Measurements from ENCODE around the gene PRDX2. TPM values are rescaled to one million over a fixed set of nuclear protein-coding genes. Genes with fewer than 3 reads are reported as not detected.
"Not testable (repeated sequence)": the region's sequence is repeated elsewhere in the genome, so short reads cannot be mapped to it uniquely, and the experiment has no call there.

The PRDX2 gene
- polyA plus RNA-seq, 3 donors: 40.0 to 71.5 (median 46.7) TPM

DNA sequence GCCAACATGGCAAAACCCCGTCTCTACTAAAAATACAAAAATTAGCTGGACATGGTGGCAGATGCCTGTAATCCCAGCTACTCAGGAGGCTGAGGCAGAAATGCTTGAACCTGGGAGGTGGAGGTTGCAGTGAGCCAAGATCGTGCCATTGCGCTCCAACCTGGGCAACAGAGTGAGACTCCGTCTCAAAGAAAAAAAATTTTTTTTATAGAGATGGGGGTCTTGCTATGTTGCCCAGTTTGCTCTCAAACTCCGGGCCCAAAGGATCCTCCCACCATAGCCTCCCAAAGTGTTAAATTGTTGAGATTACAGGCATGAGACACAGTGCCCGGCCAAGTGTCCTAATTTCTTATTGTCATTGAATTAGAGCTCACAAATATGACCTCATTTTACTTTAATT is 15.6 kb upstream of the PRDX2 start:
- no CpG with 5 or more reads among the region's 6 CpGs for WGBS (ENCODE audit: insufficient coverage)
- H3K36me3 Mint-ChIP-seq: peaks cover 17 to 31% of the 10 kb centered on the region in 2 donors
- H3K27me3 Mint-ChIP-seq (ENCODE audit: low read depth in 3 of 3); H3K4me3 Mint-ChIP-seq; H3K4me3 ChIP-seq (replicated peaks in 1 of 3; ENCODE audit: low read depth in 2 of 3, low read length in 3 of 3); H3K27ac Mint-ChIP-seq; H3K4me2 ChIP-seq (replicated peaks; ENCODE audit: extremely low read depth, low read length, poor library complexity, severe bottlenecking); H3K4me1 ChIP-seq (ENCODE audit: control insufficient read depth in 1 of 2, insufficient read depth in 2 of 2, low read length in 2 of 2); H3K4me1 Mint-ChIP-seq; H4K20me1 ChIP-seq (ENCODE audit: insufficient read depth, low read length); DNase-seq; H2AFZ ChIP-seq (ENCODE audit: insufficient read depth, low read depth, low read length, poor library complexity, severe bottlenecking); H3K27me3 ChIP-seq (ENCODE audit: control insufficient read depth in 2 of 2, insufficient read depth in 2 of 2, low read length in 2 of 2); H3K9ac ChIP-seq (ENCODE audit: insufficient read depth, low read length, poor library complexity, severe bottlenecking); H3K79me2 ChIP-seq (ENCODE audit: insufficient read depth, low read length); H3K27ac ChIP-seq (ENCODE audit: low read depth in 1 of 2, low read length in 2 of 2); H3K9me3 Mint-ChIP-seq; H3K9me3 ChIP-seq (replicated peaks in 1 of 2; ENCODE audit: control insufficient read depth in 1 of 2, insufficient read depth in 1 of 2, low read length in 2 of 2); intact Hi-C loops (cut with micrococcal nuclease): not testable (repeated sequence)
- peaks cover 0 to 15% of the 10 kb centered on the region in 2 donors for H3K36me3 ChIP-seq (replicated peaks in 1 of 2; ENCODE audit: control insufficient read depth in 1 of 2, insufficient read depth in 2 of 2, low read length in 2 of 2)

DNA sequence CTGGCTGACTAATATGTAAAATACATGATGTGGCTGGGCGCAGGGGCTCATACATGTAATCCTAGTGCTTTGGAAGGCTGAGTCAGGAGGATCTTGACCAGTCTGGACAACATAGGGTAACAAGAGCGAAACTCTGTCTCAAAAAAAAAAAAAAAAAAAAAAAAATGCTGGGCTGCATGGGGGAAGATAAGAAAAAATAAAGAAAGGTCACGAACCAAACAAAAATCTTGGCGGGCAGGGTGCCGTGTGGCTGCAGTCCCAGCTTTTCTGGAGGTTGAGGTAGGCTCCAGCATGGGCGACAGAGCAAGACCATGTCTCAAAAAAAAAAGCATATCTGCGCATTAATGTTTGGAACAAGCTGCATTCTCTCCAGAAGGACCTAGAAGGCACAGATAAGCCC is 13.5 kb upstream of the PRDX2 start:
- H3K9me3 ChIP-seq (replicated peaks in 1 of 2; ENCODE audit: control insufficient read depth in 1 of 2, insufficient read depth in 1 of 2, low read length in 2 of 2): no peaks in the 10 kb centered on the region
- H3K79me2 ChIP-seq (ENCODE audit: insufficient read depth, low read length): no peaks in the 10 kb centered on the region
- Mint-ChIP-seq H3K4me1 (no peaks in the 10 kb centered on the region), H3K9me3 (peaks cover 0 to 2% (median 0%) of the 10 kb centered on the region in 7 donors), H3K27ac (no peak overlapping the region), H3K27me3 (ENCODE audit: low read depth in 3 of 3) (peaks cover 0 to 5% (median 2%) of the 10 kb centered on the region in 3 donors), H3K4me3 (no peak overlapping the region), H3K36me3 (peaks cover 17 to 32% of the 10 kb centered on the region in 2 donors)
- no peak for DNase-seq
- H3K4me1 ChIP-seq (ENCODE audit: control insufficient read depth in 1 of 2, insufficient read depth in 2 of 2, low read length in 2 of 2): no peaks in the 10 kb centered on the region
- H3K9ac ChIP-seq (ENCODE audit: insufficient read depth, low read length, poor library complexity, severe bottlenecking): no peak overlapping the region
- WGBS (ENCODE audit: insufficient coverage): 97% methylated on average over 6 of the region's 7 CpGs
- no peak overlapping the region for H2AFZ ChIP-seq (ENCODE audit: insufficient read depth, low read depth, low read length, poor library complexity, severe bottlenecking)
- peaks cover 0 to 15% of the 10 kb centered on the region in 2 donors for H3K36me3 ChIP-seq (replicated peaks in 1 of 2; ENCODE audit: control insufficient read depth in 1 of 2, insufficient read depth in 2 of 2, low read length in 2 of 2)
- no peaks in the 10 kb centered on the region for H4K20me1 ChIP-seq (ENCODE audit: insufficient read depth, low read length)
- H3K4me3 ChIP-seq (replicated peaks in 1 of 3; ENCODE audit: low read depth in 2 of 3, low read length in 3 of 3): no peak overlapping the region
- no peaks in the 10 kb centered on the region for H3K27me3 ChIP-seq (ENCODE audit: control insufficient read depth in 2 of 2, insufficient read depth in 2 of 2, low read length in 2 of 2)
- H3K27ac ChIP-seq (ENCODE audit: low read depth in 1 of 2, low read length in 2 of 2): no peak overlapping the region
- intact Hi-C loops (cut with micrococcal nuclease): no loop called here
- TF ChIP-seq CTCF (IDR thresholded peaks at IDR 0.05): no peak
- H3K4me2 ChIP-seq (replicated peaks; ENCODE audit: extremely low read depth, low read length, poor library complexity, severe bottlenecking): no peak overlapping the region

All from CD14-positive monocyte (primary cell).